Measurements from ENCODE around the gene RPL4.
"Not testable (repeated sequence)": the region's sequence is repeated elsewhere in the genome, so short reads cannot be mapped to it uniquely, and the experiment has no call there.

The RPL4 gene

GRCh38 chr15:66504563-66505429 lies at the start of gene RPL4, which contains the start of gene ZWILCH:
TSS of gene RPL4 (minus strand) at chr15:66504855. CDS start at chr15:66504790, 65 bp downstream.
TSS of gene ZWILCH (plus strand) at chr15:66505326. CDS start at chr15:66505339, 13 bp downstream.
- peak; percentile 89 for DNase-seq (ENCODE audit: low read depth)

- no peak for DNase-seq (ENCODE audit: low read depth)
These were observed 40.6 kb upstream of the RPL4 start for GRCh38 chr15:66545255-66545654.

- no peak for DNase-seq (ENCODE audit: low read depth)
These were observed 38.2 kb upstream of the RPL4 start for GRCh38 chr15:66542896-66543295.

DNA sequence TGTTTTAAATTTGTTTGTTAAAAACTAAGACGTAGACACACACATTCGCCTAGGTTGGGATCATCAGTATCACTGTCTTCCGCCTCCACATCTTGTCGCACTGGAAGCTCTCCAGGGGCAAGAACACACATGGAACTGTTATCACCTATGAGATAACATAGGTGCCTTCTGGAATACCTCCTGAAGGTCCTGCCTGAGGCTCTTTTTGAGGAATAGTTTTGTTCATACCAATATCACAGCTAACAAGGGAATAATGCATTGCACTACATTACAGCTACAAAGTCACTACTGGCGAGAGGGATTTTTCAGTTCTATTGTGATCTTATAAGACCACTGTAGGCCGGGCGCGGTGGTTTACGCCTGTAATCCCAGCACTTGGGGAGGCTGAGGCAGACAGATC lies 30.4 kb upstream of the RPL4 start:
- no peak for DNase-seq (ENCODE audit: low read depth)

GRCh38 chr15:66524838-66525237 lies 20.2 kb upstream of the RPL4 start:
- no peak for DNase-seq (ENCODE audit: low read depth)

GRCh38 chr15:66523926-66524325 lies 19.3 kb upstream of the RPL4 start:
- DNase-seq (ENCODE audit: low read depth) = no peak

DNA sequence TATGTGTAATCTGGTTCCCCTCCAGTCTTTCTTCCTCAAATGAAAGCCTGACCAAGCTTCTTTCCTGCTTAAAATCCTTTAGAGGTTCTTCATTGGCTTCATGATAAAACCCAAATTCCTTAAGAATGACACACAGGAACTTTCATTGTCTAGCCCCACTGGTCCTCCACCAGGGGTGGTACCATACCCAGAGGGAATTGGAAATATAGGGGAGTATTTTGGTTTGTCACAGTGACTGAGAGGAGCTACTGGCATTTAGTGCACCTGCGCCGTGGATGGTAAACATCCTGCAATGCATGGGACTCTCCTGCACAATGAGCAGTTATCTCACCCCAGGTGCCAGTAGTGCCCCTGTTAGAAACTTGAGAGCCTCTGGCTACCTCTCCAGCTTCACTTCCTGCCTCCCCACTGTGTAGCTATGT lies 11.3 kb upstream of the RPL4 start:
- no peak for DNase-seq (ENCODE audit: low read depth)

GRCh38 chr15:66514586-66514985 lies 9.9 kb upstream of the RPL4 start:
- no peak for DNase-seq (ENCODE audit: low read depth)

DNA sequence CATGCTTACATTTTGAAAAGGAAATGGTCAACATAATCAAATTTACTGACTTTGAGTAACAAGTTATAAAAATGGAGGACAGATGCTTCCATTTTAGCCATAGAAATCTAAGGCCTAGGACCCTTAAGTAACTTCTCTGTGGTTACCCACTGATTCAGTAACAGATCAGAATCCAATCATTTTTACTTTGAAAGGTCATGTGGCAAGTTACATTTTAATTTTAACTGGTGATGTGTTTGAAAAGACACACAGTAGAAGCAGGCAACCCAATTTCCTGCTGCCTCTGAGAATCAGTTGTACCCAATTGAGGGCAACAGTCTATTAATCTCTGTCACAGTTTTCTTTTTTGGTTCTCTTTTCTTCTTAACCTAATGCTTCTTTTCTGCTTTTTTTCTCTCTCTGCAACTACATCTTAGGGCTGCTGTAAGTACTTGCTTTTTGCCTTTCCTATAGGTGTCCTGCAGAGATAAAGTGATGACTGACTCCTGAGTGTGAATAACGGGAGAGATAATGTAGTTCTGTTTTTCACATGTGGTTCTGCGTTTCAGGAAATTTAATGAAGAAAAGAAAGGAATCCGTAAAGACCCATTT lies 3.7 kb upstream of the RPL4 start:
- no peak for DNase-seq (ENCODE audit: low read depth)

DNA sequence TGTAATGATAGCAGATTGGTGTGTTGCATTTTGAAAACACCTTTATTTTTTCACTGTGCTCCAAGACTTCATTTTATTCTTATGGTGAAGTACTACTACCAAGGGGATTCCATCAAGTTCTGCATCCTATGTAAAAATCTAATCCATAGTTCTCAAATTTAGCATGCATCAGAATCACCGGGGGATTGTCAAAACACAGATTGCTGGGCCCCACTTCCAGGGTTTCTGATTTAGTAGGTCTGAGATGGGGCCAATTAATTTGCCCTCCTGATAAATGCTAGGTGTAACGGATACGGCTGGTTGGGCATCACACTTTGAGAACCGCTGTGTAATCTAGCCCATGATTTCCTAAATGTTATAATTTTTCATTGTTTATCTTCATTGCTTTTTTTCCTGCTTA lies 1.2 kb upstream of the RPL4 start:
- no peak for DNase-seq (ENCODE audit: low read depth)

- DNase-seq (ENCODE audit: low read depth) = peak; percentile 72
These were observed 766 bp upstream of the RPL4 start for GRCh38 chr15:66505430-66505811.

DNA sequence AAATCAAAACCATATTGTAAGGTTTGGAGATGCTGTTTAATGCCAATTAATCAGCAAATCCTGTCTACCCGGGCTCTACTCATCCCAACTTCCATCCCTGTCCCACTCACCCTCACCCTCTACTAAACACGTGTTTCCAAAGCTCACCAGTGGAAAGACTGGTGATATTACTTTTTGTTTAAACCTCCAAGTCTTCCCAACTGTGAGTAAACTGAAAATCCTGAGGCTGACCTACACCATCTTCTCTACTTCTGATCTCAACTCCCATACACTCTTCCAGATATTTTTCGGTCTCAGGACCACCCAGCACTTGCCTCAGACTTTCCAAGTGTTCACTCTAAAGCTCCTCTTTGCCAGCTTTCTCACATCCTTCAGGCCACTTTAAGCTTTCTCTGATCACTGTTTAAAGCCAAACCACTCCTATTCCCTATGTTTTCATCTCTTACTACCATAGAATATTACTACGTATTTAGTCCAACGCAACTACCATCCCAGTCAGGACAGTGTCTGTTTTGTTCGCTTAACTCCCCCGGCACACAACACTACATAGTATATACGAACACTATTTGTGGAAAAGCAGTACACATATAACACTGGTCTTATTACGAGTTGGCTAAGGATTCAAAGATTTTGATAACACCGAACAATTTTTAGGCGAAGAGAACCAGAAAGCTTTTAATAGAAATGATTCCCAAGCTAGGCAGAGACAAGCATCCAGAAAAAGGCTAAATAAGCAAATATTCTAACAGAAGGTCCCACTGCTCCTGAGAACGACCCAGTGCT lies 684 bp downstream of the RPL4 start:
- DNase-seq (ENCODE audit: low read depth) = no peak

DNA sequence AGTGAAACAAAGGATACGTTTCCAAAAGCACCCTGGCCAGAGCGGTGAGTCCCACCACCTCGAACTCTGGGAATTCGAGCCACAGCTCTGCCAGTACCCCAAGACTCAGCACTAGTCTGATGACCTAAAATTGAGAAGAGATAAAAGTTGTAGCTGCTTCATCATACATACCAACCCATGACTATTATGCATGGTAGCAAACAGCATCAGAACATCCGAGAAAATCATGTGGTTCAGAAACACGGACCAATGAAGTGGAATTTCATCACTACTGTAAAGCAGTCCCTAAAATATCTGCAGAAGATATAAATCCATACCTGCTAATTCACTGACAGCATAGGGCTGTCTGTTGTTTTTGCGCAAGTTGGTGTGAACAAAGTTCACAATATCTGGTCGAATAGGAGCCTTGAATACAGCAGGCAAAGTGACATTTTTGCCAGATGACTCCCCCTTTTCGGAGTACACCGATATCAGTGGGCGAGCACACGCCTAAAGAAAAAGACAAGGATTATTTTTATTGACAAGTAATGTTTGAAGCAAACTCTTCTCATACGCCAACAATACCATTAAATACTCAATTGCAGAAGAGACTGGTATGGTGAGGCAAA lies 1.5 kb downstream of the RPL4 start:
- peak; percentile 71 for DNase-seq (ENCODE audit: low read depth)

DNA sequence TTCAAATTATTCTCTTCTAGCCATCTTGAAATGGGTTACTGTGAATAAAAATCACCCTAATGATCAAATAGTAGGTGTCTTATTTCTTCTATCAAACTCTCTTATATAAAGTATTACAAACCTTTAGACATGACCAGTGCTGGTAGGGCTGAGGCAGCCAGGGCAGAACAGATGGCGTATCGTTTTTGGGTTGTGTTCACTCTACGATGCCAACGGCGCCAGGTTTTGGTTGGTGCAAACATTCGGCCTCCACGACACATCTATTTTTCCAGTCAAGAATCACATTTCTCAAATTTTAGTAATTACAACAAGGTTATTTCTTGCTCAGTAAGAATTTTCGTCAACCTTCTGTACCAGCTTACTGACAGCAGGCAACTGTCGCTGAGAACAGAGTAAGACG lies 2.2 kb downstream of the RPL4 start:
- no peak for DNase-seq (ENCODE audit: low read depth)

DNA sequence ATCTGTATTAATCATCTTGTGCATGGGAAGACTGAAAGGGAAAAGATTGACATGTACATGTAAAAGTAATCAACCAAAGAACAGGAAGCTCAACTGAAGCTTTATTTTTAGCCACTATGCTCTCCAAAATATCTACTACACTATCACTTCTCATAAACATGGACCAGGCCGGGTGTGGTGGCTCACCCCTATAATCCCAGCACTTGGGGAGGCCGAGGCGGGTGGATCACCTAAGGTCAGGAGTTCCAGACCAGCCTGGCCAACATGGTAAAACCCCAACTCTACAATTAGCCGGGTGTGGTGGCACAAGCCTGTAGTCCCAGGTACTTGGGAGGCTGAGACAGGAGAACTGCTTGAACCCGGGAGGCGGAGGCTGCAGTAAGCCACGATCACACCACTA lies 4.3 kb downstream of the RPL4 start:
- not testable (repeated sequence) for DNase-seq (ENCODE audit: low read depth)

- DNase-seq (ENCODE audit: low read depth) = no peak
These were observed 5.9 kb downstream of the RPL4 start for GRCh38 chr15:66498501-66499386.

DNA sequence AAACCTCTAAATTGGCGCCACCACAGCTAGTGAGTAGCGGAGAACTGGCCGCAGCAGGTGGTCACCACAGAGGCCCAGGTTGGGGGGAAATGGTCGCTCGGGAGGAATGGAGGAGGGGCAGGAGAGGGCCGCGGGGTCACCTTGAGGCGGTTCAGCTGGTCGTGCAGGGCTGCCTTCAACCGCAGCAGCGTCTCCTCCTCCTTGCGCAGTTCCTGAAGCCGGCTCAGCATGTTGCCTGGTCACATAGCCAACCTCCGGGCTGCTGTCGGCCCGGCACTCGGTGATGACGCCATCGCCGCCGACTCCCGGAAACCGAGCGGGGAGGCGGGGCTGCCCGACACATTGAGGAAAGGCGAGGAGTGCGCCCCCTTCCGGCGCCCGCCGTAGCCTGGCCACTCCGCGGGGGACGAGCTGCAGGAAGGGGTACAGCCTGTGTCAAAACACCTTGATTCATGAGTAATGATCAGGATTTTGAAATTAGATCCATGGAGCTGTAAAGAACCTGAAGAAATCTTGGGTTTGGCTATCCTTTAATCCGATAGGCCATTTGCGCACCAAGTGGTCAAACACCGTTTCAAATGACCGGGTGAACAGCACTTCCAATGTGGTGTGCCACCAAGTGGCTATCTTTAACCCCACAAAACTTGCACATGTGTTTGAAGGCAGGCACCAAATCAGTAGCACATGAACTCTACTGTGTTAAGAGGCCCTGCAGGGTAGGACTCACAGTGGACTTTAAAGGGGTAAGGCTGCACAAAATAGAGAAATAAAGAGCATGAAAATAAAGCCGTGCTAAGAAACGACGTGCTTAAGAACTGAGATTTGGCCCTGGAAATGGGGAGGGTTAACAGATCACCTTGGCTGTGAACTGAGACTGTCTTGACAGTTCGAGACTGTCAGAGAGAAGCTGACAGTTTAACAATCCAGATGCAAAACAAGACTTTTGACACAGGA lies 6.9 kb downstream of the RPL4 start, which contains the start of gene SNAPC5:
Gene SNAPC5, minus strand, starts transcription at position 261 of the 954 bp plus-strand sequence. Its CDS starts 31 bp downstream, at position 230.
- peak; percentile 95 for DNase-seq (ENCODE audit: low read depth)

GRCh38 chr15:66496951-66497501 lies 7.6 kb downstream of the RPL4 start:
- no peak for DNase-seq (ENCODE audit: low read depth)

DNA sequence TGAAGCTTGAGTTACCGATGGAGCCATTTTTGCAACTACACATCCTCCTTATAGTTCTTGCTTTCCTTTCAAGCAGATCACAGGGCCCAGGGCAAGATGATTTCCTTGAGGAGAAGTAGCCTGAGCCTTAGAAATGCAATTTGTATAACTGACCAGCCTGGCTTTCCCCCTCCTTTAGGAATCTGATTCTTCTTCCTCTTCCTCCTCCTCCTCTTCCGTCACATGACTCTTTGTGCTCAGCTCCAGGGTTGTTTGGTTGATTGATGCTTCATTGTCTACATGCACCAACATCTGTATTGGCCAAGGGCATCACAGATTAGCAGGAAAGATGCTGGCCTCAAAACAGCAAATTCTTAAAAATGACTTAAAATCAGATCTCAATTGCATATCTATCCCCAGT lies 10.4 kb downstream of the RPL4 start:
- no peak for DNase-seq (ENCODE audit: low read depth)

DNA sequence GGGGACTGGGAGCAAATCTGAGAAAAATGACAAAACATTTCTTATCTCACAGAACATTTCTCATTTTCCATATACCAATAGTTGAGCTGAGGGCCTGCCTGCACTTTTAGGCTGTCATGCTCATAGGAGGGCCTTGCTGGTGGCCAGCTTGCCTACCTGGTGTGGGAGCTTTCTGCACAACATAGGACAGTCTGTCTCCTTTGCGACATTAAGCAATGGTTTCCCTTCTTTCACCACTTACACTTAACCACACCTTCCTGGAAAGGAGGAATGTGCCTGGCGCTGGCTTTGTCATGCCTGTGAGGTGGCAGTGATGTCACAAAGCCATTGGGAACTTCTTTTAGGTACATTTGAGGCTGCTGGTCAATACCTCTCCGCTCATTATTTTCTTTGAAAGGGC lies 12.8 kb downstream of the RPL4 start:
- no peak for DNase-seq (ENCODE audit: low read depth)
